NB4 (cell line): ENCODE results near the gene DHCR24.

Experiments used
- DNase-seq: peaks from one replicate; pipeline ENCODE4 v3.0.0; 2010; ENCODE audit warnings: low read depth
- H3K4me3 ChIP-seq: one replicate; pipeline ENCODE4 v1.5.1; 2011; ENCODE audit warnings: mild to moderate bottlenecking, low read depth, low read length, moderate library complexity
- MYC ChIP-seq: IDR thresholded peaks from 2 replicates; pipeline ENCODE4 v1.6.1; 2011; ENCODE audit warnings: low read depth, low read length
- POLR2A ChIP-seq: IDR thresholded peaks from 2 replicates; pipeline ENCODE4 v1.6.1; 2011; ENCODE audit warnings: mild to moderate bottlenecking; ENCODE audit not compliant: insufficient read length; ENCODE audit errors: extremely low read depth
- TF ChIP-seq, protein P1 (sequence below): IDR thresholded peaks from 2 replicates; pipeline ENCODE4 v1.6.1; 2011; ENCODE audit warnings: low read depth, low read length
- TF ChIP-seq, protein P2 (sequence below): IDR thresholded peaks from one replicate; pipeline ENCODE4 v1.5.1; 2012; ENCODE audit warnings: low read depth, low read length

Gene DHCR24

DNA sequence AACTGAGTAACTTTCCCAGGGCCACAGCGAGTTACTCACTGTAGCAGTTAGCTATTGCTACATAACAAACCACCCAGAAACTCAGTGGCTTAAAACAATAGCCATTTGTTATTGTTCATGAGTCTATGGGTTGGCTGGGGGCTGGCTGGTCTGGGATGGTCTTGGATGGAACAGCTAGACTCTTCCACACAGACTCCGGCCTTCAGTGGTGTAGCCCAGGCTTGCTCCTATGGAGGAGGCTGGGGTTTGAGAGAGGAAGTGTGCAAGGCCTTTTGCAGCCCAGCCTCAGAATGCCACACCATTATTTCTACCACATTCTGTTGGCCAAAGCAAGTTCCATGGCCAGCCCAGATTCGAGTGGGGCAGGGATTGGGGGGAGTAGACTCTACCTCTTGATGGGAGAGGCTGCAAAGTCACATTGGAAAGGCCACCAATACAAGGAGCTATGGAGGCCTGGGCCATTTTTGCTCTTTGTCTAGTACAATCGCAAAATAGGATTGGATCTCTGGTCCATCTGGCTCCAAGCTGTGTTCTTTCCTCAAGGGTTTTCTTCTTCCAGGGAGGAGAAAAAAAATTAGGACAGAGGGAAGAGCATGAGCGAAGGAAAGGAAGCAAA, 48.3 kb downstream of the DHCR24 start:
- no peak for DNase-seq
- no peak overlapping the region for H3K4me3 ChIP-seq
- TF ChIP-seq, protein P1, sequence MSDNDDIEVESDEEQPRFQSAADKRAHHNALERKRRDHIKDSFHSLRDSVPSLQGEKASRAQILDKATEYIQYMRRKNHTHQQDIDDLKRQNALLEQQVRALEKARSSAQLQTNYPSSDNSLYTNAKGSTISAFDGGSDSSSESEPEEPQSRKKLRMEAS = no peak
- TF ChIP-seq POLR2A = no peak

DNA sequence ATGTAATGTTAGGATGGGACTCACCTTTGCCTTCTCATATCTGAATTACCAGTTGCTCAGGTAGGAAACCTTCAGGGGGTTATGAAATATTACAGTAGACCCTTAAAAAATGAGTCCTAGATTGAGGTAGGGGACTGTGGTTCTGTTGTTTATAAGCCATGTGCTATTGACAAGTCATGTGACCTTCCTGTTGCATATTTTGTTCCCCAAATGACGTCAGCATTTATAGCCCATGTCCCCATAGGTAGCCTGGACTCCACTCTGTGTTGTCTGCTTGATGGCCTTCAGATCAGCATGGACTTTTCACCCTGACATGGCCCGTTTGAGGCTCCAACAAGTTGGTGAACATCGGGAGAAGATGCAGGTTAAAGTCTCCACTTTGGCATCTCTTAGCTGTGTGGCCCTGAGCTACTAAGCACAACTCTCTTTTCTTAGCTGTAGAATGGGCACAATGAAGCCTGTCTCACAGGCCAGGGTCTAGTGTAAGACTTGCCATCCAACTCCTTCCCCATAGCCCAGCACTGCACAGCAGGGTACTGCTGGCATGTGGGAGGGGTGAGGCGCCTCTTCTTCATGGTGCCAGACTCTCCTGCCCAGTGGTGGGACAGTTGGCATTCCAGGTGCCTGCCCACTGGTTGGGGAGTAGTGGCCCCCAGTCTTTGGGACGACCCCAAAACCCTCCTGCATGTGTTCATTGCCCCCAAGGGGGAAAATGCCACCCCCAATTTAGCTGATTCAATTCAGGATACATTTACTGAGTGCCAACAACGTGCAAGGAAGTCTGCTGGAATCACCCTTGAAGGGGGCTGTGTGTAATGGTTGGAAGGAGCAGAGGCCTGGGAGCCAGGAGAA, 49.8 kb downstream of the DHCR24 start:
- TF ChIP-seq POLR2A = no peak
- no peak for TF ChIP-seq MYC
- TF ChIP-seq, protein P2, sequence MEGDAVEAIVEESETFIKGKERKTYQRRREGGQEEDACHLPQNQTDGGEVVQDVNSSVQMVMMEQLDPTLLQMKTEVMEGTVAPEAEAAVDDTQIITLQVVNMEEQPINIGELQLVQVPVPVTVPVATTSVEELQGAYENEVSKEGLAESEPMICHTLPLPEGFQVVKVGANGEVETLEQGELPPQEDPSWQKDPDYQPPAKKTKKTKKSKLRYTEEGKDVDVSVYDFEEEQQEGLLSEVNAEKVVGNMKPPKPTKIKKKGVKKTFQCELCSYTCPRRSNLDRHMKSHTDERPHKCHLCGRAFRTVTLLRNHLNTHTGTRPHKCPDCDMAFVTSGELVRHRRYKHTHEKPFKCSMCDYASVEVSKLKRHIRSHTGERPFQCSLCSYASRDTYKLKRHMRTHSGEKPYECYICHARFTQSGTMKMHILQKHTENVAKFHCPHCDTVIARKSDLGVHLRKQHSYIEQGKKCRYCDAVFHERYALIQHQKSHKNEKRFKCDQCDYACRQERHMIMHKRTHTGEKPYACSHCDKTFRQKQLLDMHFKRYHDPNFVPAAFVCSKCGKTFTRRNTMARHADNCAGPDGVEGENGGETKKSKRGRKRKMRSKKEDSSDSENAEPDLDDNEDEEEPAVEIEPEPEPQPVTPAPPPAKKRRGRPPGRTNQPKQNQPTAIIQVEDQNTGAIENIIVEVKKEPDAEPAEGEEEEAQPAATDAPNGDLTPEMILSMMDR = no peak
- TF ChIP-seq, protein P1 = peak; percentile 39; the same call in 1 of the 2 replicates
- H3K4me3 ChIP-seq = no peak overlapping the region
- no peak for DNase-seq

DNA sequence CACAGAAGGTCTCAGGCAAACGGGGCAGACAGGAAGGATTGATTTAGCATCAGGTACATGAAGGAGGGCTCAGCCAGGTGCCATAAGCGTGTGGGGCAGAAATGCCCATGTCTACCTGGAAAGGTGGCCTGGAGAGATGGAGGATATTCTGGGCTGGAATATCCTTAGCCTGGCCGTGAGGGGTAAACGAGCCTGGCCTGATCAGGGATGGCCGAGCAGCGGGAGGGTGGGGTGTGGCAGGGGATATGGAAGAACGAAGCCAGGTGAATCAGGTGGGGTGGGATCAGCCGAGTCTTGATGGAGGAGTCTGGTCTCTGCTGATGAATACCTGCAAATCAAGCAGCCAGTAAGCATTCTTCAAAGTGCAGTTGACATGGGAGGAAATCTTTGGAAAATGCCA, 50.4 kb downstream of the DHCR24 start:
- DNase-seq = no peak
- TF ChIP-seq MYC = no peak
- TF ChIP-seq, protein P2 = no peak
- no peak for TF ChIP-seq POLR2A
- TF ChIP-seq, protein P1 = no peak
- no peak overlapping the region for H3K4me3 ChIP-seq

DNA sequence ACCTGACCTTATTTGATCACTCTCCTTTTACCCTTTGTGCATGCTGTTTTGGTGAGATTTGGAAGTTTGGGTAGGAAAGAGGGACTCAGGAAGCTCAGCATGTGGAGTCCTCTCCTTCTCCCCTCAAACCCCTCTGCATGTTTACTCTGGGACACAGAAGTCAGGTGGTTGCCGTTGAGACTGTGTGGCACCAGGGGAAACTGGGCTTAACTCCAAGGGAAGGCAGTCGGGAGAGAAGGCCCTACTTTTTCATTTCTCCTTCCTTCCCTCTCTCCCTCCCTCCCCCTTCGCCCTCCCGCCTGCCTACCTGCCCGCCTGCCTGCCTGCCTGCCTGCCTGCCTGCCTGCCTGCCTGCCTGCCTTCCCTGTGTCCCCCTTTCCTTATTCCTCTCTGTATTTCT, 51.0 kb downstream of the DHCR24 start:
- DNase-seq = no peak
- TF ChIP-seq, protein P2 = no peak
- TF ChIP-seq MYC (no peak), POLR2A (no peak)
- TF ChIP-seq, protein P1 = no peak
- no peak overlapping the region for H3K4me3 ChIP-seq

DNA sequence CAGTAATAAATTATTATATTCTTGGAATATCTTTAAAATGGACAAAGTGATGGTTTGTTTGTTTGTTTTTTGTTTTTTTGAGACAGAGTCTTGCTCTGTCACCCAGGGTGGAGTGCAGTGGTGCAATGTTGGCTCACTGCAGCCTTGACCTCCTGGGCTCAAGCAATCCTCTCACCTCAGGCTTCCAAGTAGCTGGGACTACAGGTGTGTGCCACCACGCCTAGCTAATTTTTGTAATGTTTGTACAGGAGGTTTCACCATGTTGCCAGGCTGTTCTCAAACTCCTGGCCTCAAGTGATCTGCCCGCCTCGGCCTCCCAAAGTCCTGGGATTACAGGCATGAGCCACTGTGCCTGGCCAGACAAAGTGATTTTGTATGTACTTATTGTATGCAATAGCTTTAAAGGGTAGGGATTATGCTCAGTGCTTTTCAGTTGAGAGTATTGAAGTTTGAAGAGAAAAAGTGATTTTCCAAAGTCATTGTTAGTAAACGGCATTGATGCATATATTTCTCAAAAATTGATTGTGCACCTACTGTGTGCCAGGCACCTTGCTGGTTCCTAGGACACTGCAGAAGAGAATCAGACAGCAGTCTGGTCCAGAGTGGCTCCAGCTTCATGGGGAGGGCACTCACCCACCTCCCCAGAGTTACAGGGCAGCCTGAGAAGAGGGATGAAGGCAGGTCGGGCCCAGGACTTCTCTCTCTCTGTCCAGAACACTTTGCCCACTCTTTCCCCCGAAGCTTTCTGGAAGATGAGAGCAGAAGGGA, 51.7 kb downstream of the DHCR24 start:
- no peak for DNase-seq
- no peak for TF ChIP-seq MYC
- TF ChIP-seq, protein P1 = no peak
- H3K4me3 ChIP-seq = no peak overlapping the region

DNA sequence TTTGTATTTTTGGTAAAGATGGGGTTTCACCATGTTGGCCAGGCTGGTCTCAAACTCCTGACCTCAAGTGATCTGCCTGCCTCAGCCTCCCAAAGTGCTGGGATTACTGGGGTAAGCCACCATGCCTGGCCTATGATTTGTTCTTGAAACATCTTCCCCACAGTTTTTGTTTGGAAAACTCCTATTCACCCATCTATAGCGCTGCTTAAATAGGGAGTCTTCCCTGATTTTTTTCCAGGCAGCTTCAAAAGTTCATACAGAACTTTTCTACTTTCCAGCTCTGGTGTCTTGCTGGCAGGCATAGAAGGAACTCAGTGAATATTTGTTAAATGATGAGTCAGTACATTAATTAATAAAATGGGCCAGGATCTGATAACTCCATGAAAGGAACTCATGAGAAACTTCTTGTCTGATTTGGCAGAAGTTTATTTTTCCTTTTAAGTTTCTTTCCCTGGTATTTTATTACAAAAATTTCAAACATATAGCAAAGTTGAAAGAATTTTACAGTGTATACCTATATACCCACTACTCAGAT, 52.9 kb downstream of the DHCR24 start:
- no peak for DNase-seq
- no peak for TF ChIP-seq POLR2A
- TF ChIP-seq, protein P1 = no peak
- TF ChIP-seq, protein P2 = no peak
- no peak overlapping the region for H3K4me3 ChIP-seq
